Measurements from ENCODE around the gene GNB3. TPM values are rescaled to one million over a fixed set of nuclear protein-coding genes. Genes with fewer than 3 reads are reported as not detected.
A peak's percentile ranks its signal among the peaks of the same experiment; 100 is the strongest.

GNB3 gene
- total RNA-seq, 1 experiment from 2014 or later: 0.21 TPM

- BruUV-seq (replicated peaks): no TSS peak
- no peak for TF ChIP-seq SIN3A (IDR thresholded peaks at IDR 0.05; ENCODE audit: borderline replicate concordance, insufficient read depth, low read depth, low read length)
- Histone ChIP-seq H3K4me3 (ENCODE audit: low read depth in 2 of 2, low read length in 2 of 2) (peak overlapping the region; percentile 75 to 89), H3K4me1 (ENCODE audit: control insufficient read depth, insufficient read depth, low read length) (peaks cover 15% of the 10 kb centered on the region), H3K27me3 (ENCODE audit: control insufficient read depth, insufficient read depth, low read length) (no peaks in the 10 kb centered on the region), H3K27ac (ENCODE audit: low read length) (peak overlapping the region; percentile 72), H3K9me3 (ENCODE audit: control insufficient read depth, insufficient read depth, low read depth, low read length) (no peaks in the 10 kb centered on the region), H3K36me3 (ENCODE audit: control insufficient read depth, insufficient read depth, low read length) (peaks cover 10% of the 10 kb centered on the region)
- ChIA-PET CTCF (interaction anchor here (0.6 kb wide), 1 partner anchor 307 kb away, joined by 3 read pairs; no protein-coding TSS in a partner anchor), POLR2A (interaction anchor here (0.5 to 1.1 kb wide), 3 partner anchors 14 to 191 kb away, joined by 4 to 7 read pairs (median 5); partner anchors contain the start of gene TPI1)
- intact Hi-C loops (cut with micrococcal nuclease; ENCODE audit: unreplicated experiment): no loop called here
- in situ Hi-C loops (cut with HindIII; ENCODE audit: low pct_unique_long_range_greater_than_20kb, low sequenced_read_pairs): no loop called here
- no peak for DNase-seq (ENCODE audit: low read depth, low spot score)
- no peak for ATAC-seq
These were observed 12.1 kb downstream of the GNB3 start for GRCh38 chr12:6852651-6853354.

GRCh38 chr12:6853626-6854025 is 12.9 kb downstream of the GNB3 start:
- Histone ChIP-seq H3K27ac (ENCODE audit: low read length) (0 out of 2 replicates have a peak overlapping the region, but pooled peaks have one; percentile 72), H3K36me3 (ENCODE audit: control insufficient read depth, insufficient read depth, low read length) (peaks cover 13% of the 10 kb centered on the region), H3K9me3 (ENCODE audit: control insufficient read depth, insufficient read depth, low read depth, low read length) (no peaks in the 10 kb centered on the region), H3K4me3 (ENCODE audit: low read depth in 2 of 2, low read length in 2 of 2) (peak overlapping the region in 1 of 2 experiments; percentile 75; a peak in 1 of 4 replicates), H3K4me1 (ENCODE audit: control insufficient read depth, insufficient read depth, low read length) (peaks cover 15% of the 10 kb centered on the region), H3K27me3 (ENCODE audit: control insufficient read depth, insufficient read depth, low read length) (no peaks in the 10 kb centered on the region)
- TF ChIP-seq SIN3A (IDR thresholded peaks at IDR 0.05; ENCODE audit: borderline replicate concordance, insufficient read depth, low read depth, low read length): no peak
- no peak for TF ChIP-seq TCF7L2 (IDR thresholded peaks at IDR 0.05; ENCODE audit: low read depth, low read length)
- TF ChIP-seq CTCF (IDR thresholded peaks at IDR 0.05): no peak
- no peak for TF ChIP-seq POLR2AphosphoS5 (IDR thresholded peaks at IDR 0.05; ENCODE audit: low read depth, low read length)
- TF ChIP-seq REST (IDR thresholded peaks at IDR 0.05; ENCODE audit: insufficient read depth in 1 of 2, low read depth in 2 of 2, low read length in 1 of 2): no peak
- CTCF ChIA-PET: no interaction called here
- POLR2A ChIA-PET: no interaction called here
- no peak for DNase-seq (ENCODE audit: low read depth, low spot score)
- in situ Hi-C loops (cut with HindIII; ENCODE audit: low pct_unique_long_range_greater_than_20kb, low sequenced_read_pairs) (no loop called here), intact Hi-C loops (cut with micrococcal nuclease; ENCODE audit: unreplicated experiment) (no loop called here)
- BruUV-seq (replicated peaks): no TSS peak
- no peak for ATAC-seq

GRCh38 chr12:6854036-6854435 is 13.3 kb downstream of the GNB3 start:
- H3K27ac ChIP-seq (ENCODE audit: low read length): no peak overlapping the region
- BruUV-seq (replicated peaks): no TSS peak
- no peaks in the 10 kb centered on the region for H3K27me3 ChIP-seq (ENCODE audit: control insufficient read depth, insufficient read depth, low read length)
- DNase-seq (ENCODE audit: low read depth, low spot score): no peak
- no peaks in the 10 kb centered on the region for H3K9me3 ChIP-seq (ENCODE audit: control insufficient read depth, insufficient read depth, low read depth, low read length)
- no peak for TF ChIP-seq TCF7L2 (IDR thresholded peaks at IDR 0.05; ENCODE audit: low read depth, low read length)
- TF ChIP-seq REST (IDR thresholded peaks at IDR 0.05; ENCODE audit: insufficient read depth in 1 of 2, low read depth in 2 of 2, low read length in 1 of 2): no peak
- no peak for TF ChIP-seq CTCF (IDR thresholded peaks at IDR 0.05)
- H3K4me1 ChIP-seq (ENCODE audit: control insufficient read depth, insufficient read depth, low read length): peaks cover 15% of the 10 kb centered on the region
- in situ Hi-C loops (cut with HindIII; ENCODE audit: low pct_unique_long_range_greater_than_20kb, low sequenced_read_pairs): no loop called here
- H3K36me3 ChIP-seq (ENCODE audit: control insufficient read depth, insufficient read depth, low read length): peaks cover 11% of the 10 kb centered on the region
- ChIA-PET POLR2A (no interaction called here), CTCF (no interaction called here)
- intact Hi-C loops (cut with micrococcal nuclease; ENCODE audit: unreplicated experiment): no loop called here
- no peak for ATAC-seq
- no peak overlapping the region for H3K4me3 ChIP-seq (ENCODE audit: low read depth in 2 of 2, low read length in 2 of 2)
